H1 (cell line): Measurements from ENCODE around the gene BABAM2. TPM values are rescaled to one million over a fixed set of nuclear protein-coding genes. Genes with fewer than 3 reads are reported as not detected.

Source experiments
- BCL11A ChIP-seq, 2 experiments: IDR thresholded peaks; one replicate each; pipeline ENCODE4 v1.6.1; 2011; ENCODE audit warnings: low read depth in 2 of 2, low read length in 2 of 2, mild to moderate bottlenecking in 2 of 2
- CHD7 ChIP-seq: fragments of 300-600 bp; sonication (generic); IDR thresholded peaks from 2 replicates; pipeline ENCODE4 v1.7.1; 2012; ENCODE audit warnings: low read length, moderate library complexity, mild to moderate bottlenecking, inconsistent platforms; ENCODE audit not compliant: insufficient replicate concordance
- JUN ChIP-seq: IDR thresholded peaks from 2 replicates; pipeline ENCODE4 v1.6.1; 2011; ENCODE audit warnings: low read depth, mild to moderate bottlenecking, improper control_type of control experiment, low read length
- POLR2AphosphoS5 ChIP-seq: IDR thresholded peaks from 2 replicates; pipeline ENCODE4 v1.6.1; 2011; ENCODE audit warnings: low read depth, low read length
- RXRA ChIP-seq: IDR thresholded peaks from 2 replicates; pipeline ENCODE4 v1.6.1; 2011; ENCODE audit warnings: low read depth, mild to moderate bottlenecking, low read length, moderate library complexity; ENCODE audit not compliant: insufficient read depth
- SIRT6 ChIP-seq: IDR thresholded peaks from one replicate; pipeline ENCODE4 v1.7.1; 2012; ENCODE audit warnings: low read length, inconsistent platforms
- SRF ChIP-seq: IDR thresholded peaks from 2 replicates; pipeline ENCODE4 v1.6.1; 2011; ENCODE audit warnings: mild to moderate bottlenecking, low read depth, low read length, moderate library complexity
- TEAD4 ChIP-seq: IDR thresholded peaks from 2 replicates; pipeline ENCODE4 v1.6.1; 2012; ENCODE audit warnings: low read depth, low read length, inconsistent platforms, mixed read lengths
- YY1 ChIP-seq: IDR thresholded peaks from 2 replicates; pipeline ENCODE4 v1.6.1; 2011; ENCODE audit warnings: low read depth, mild to moderate bottlenecking, low read length
- polyA plus RNA-seq, 7 experiments: library from polyadenylated mRNA; depleted of rRNA in 3 of 7; stranded (reverse) in 5 of 7; unstranded in 2 of 7; fragments of >200 nt in 5 of 7; fragments of 200-250 nt in 2 of 7; gene quantifications; 1 replicate in 5 of 7; 2 replicates in 1 of 7; 4 replicates in 1 of 7; pipeline versions ENCODE4 v1.2.1 to v1.2.3, GENCODE V29; 2011 to 2013; ENCODE audit warnings: missing spikeins in 2 of 7, mixed read lengths in 2 of 7
- total RNA-seq: library from RNA; stranded (reverse); fragmentation: NEBNext Ultra II Directional; extraction: Animal tissue kit (Norgen Biotek cat#: 25700); gene quantifications from 2 replicates; pipeline ENCODE4 v1.2.1, GENCODE V29; 2021

Gene BABAM2
- total and polyA plus RNA-seq, 2 of the 8 experiments (the other 6 are each of a cell fraction or from before 2014, with no cell fraction given) = 15.8 to 20.9 TPM

DNA sequence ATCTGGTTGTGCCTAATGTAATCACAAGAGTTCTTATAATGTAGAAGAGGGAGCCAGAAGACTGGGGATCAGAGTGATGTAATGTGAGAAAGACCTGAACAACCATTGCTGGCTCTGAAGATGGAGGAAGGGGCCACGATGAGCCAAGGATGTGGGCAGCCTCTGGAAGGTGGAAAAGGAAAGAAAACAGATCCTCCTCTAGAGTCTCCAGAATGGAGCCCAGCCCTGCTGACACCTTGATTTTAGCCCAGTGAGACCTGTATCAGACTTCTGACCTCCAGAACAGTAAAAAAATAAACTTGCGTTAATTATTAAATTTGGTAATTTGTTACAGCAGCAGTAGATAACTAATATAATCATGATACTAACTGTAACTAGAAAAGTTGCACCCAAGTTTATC is 3.4 kb upstream of the BABAM2 start (continued):
- TF ChIP-seq CHD7 (no peak), SRF (no peak), POLR2AphosphoS5 (no peak), YY1 (no peak), TEAD4 (no peak), SIRT6 (no peak), RXRA (no peak), JUN (no peak), BCL11A (IDR thresholded peaks at IDR 0.05; ENCODE audit: low read depth in 2 of 2, low read length in 2 of 2) (no peak)
- TF ChIP-seq, all 59 proteins: peak for 0
